BJ (cell line): ENCODE measurements around the gene EGFR. TPM values are rescaled to one million over a fixed set of nuclear protein-coding genes. Genes with fewer than 3 reads are reported as not detected.

Experiments used
- CTCF ChIA-PET: fragments of 350-600 bp; formaldehyde crosslinking; extraction: SDS; loops from one replicate; lab custom pipeline; 2021; ENCODE audit warnings: antibody characterized with exemption, inconsistent platforms; lab: Yijun Ruan, JAX
- POLR2A ChIA-PET: fragments of 300-600 bp; sonication (Branson Sonifier 250); formaldehyde crosslinking; extraction: SDS; loops from one replicate; lab custom pipeline; 2021; ENCODE audit warnings: antibody characterized with exemption; lab: Charles Lee
- DNase-seq: peaks from one replicate; pipeline ENCODE4 v3.0.0-alpha.2; 2011; ENCODE audit warnings: low read depth
- H3K27me3 ChIP-seq: 2 replicates; pipeline ENCODE4 v1.6.0; 2011; ENCODE audit warnings: low read length; ENCODE audit not compliant: control insufficient read depth, insufficient read depth
- H3K36me3 ChIP-seq: 2 replicates; pipeline ENCODE4 v1.5.1; 2011; ENCODE audit warnings: low read length; ENCODE audit not compliant: control insufficient read depth, insufficient read depth
- H3K4me3 ChIP-seq: 2 replicates; pipeline ENCODE4 v1.5.1; 2011; ENCODE audit warnings: low read depth, mild to moderate bottlenecking, control low read depth, low read length
- polyA plus RNA-seq: library from polyadenylated mRNA; depleted of rRNA; stranded (reverse); fragments of >200 nt; gene quantifications from 2 replicates; pipeline ENCODE4 v1.2.3, GENCODE V29; 2011
- TF ChIP-seq, protein P1 (sequence below): IDR thresholded peaks from 2 replicates; pipeline ENCODE4 v1.5.1; 2011; ENCODE audit warnings: low read depth, mild to moderate bottlenecking, control low read depth, inconsistent platforms, low read length, moderate library complexity; ENCODE audit not compliant: insufficient read depth

EGFR gene
- polyA plus RNA-seq, 1 experiment, result 34.0 TPM

DNA sequence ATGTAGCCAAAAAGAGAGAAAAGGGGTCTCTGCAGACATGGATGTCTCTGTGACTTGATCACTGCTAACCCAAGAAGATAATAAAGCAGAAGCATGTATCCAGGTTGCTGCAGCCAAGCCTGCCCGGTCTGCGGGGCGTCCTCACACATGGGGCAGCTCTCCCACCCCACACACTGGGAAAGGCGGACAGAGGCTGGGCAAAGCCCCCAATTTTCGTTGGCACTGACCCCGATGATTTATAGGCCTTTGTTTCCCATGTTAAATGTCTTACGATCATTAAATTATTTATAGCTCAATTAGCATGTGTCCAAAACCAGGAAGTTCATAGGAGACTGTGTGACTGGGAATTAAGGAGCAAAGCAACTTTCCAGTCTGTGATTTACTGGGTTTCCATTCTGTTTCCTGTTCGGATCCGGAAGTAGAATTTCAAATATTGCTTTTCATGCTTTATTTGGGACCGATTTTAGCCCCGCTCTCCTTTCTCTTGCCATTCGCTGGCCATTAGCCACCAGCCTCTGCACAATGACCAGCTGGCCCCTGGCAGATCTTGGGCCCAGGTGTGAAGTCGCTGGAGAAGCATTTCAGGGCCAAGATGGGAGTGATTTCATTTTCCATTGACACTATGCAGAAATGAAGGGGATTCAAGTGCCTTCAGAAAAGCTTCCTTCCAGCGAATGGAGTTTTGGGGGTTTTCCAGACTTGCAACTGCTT is 91.6 kb downstream of the EGFR start:
- POLR2A ChIA-PET, result interaction anchor here (0.6 kb wide), 1 partner anchor 211 kb away, joined by 6 read pairs; no protein-coding TSS in a partner anchor
- CTCF ChIA-PET, result interaction anchor here (1.3 to 1.9 kb wide), 2 partner anchors 17 to 144 kb away, joined by 4 to 5 read pairs; no protein-coding TSS in a partner anchor
- TF ChIP-seq, protein P1, sequence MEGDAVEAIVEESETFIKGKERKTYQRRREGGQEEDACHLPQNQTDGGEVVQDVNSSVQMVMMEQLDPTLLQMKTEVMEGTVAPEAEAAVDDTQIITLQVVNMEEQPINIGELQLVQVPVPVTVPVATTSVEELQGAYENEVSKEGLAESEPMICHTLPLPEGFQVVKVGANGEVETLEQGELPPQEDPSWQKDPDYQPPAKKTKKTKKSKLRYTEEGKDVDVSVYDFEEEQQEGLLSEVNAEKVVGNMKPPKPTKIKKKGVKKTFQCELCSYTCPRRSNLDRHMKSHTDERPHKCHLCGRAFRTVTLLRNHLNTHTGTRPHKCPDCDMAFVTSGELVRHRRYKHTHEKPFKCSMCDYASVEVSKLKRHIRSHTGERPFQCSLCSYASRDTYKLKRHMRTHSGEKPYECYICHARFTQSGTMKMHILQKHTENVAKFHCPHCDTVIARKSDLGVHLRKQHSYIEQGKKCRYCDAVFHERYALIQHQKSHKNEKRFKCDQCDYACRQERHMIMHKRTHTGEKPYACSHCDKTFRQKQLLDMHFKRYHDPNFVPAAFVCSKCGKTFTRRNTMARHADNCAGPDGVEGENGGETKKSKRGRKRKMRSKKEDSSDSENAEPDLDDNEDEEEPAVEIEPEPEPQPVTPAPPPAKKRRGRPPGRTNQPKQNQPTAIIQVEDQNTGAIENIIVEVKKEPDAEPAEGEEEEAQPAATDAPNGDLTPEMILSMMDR, result no peak
- no peaks in the 10 kb centered on the region for H3K27me3 ChIP-seq
- no peak for DNase-seq
- H3K36me3 ChIP-seq, result no peaks in the 10 kb centered on the region
- no peak overlapping the region for H3K4me3 ChIP-seq

DNA sequence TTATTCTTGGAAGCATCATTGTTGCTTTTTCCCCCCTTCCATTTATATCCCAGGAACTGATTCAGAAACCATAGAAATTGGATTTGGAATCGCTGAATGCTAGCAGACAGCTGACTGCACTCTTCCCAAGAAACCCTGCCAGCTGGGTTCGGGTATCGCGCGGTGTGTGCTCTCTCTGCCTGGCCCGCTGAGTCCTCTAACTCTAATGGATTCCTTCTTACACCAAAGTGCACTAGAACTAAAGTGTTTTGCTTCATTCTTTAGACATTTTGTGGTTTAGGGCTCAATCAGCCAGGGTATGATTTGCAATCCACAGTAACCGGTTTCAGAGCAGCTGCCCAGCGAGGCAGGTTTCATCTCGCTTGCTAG is 92.2 kb downstream of the EGFR start:
- peak; percentile 64 for DNase-seq
- TF ChIP-seq, protein P1, result no peak
- POLR2A ChIA-PET, result interaction anchor here (0.6 kb wide), 1 partner anchor 211 kb away, joined by 6 read pairs; no protein-coding TSS in a partner anchor
- CTCF ChIA-PET, result interaction anchor here (1.3 to 1.9 kb wide), 3 partner anchors 16 to 144 kb away, joined by 4 to 5 read pairs (median 4); no protein-coding TSS in a partner anchor
- Histone ChIP-seq H3K36me3 (no peaks in the 10 kb centered on the region), H3K27me3 (no peaks in the 10 kb centered on the region), H3K4me3 (no peak overlapping the region)

DNA sequence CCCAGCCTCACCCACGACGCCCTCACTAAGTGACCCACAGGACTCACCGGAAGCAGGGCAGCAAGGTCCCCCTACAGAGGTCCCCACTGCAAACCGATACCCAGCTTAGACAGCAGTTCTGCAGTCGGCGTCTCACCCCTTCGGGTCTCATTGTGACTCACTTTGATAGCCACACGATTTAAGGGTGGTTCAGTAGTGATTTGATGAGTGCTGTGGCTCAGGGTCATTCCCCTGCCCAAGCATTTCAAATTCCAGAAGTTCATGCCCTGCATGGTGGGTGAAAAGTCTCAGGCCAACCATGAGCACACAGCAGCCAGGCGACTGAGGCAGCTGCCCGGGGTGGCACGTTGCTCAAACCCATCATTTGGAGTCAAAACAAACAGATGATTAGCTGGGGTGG is 93.2 kb downstream of the EGFR start:
- TF ChIP-seq, protein P1, result no peak
- H3K4me3 ChIP-seq, result no peak overlapping the region
- DNase-seq, result no peak
- ChIA-PET CTCF (interaction anchor here (1.3 kb wide), 1 partner anchor 18 kb away, joined by 4 read pairs; no protein-coding TSS in a partner anchor), POLR2A (no interaction called here)
- H3K27me3 ChIP-seq, result no peaks in the 10 kb centered on the region
- H3K36me3 ChIP-seq, result no peaks in the 10 kb centered on the region

DNA sequence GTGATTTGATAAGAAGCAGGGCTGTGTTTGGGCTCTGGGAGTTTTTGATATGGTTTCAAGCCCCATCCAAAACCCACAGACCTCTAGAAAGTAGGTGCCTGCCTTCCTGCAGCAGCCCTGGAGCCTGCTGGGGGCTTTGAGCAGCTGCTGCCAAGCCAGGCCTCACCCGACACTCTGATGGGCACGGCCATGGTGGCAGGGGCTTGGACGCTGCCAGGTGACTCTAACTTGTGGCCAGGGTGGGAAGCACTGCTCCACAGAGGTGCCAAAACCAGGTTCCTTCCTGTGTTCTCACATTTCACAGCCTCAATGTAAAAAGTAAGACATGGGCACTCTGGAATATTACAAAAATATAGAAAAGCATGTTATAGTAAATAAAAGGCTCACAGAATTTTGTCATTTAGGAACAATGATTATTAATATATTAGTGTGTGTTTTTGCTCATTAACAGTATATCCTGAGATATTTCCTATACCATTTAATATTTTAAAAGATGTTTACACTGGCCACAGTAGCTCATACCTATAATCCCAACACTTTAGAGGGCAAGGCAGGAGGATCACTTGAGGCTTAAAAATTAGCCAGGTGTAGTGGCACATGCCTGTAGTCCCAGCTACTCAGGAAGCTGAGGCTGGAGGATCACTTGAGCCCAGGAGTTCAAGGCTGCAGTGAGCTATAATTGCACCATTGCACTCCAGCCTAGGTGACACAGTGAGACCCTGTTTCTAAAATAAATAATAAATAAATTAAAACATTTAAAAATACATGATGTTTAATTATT is 95.1 kb downstream of the EGFR start:
- ChIA-PET POLR2A (no interaction called here), CTCF (interaction anchor here (1.9 to 3.1 kb wide), 2 partner anchors 11 to 141 kb away, joined by 4 to 8 read pairs; no protein-coding TSS in a partner anchor)
- TF ChIP-seq, protein P1, result no peak

DNA sequence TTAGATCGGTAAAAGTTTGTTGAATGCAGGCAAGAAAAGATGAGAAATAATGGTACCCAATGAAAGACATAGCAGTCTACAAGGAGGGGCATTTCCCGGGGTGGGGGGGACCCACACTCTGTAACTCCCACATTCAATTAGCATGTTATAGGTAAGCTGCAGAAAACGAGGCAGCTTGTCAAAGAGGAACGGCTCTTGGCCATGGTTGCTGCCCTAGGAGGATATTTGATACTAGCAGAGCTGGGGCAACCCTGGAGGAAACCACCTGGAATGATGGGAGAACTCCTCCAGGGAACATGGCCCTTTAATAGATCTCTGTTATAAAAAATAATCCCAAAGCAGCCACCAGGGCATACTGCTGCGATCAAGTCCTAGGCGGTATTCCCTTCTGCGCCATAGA is 98.5 kb downstream of the EGFR start:
- H3K36me3 ChIP-seq, result no peaks in the 10 kb centered on the region
- DNase-seq, result no peak
- no peaks in the 10 kb centered on the region for H3K27me3 ChIP-seq
- no peak overlapping the region for H3K4me3 ChIP-seq
- ChIA-PET POLR2A (no interaction called here), CTCF (interaction anchor here (1.5 kb wide), 1 partner anchor 60 kb away, joined by 3 read pairs; no protein-coding TSS in a partner anchor)
- TF ChIP-seq, protein P1, result no peak

More for the DNA sequence above, 95.1 kb downstream of the EGFR start:
- H3K27me3 ChIP-seq, result no peaks in the 10 kb centered on the region
- no peaks in the 10 kb centered on the region for H3K36me3 ChIP-seq
- H3K4me3 ChIP-seq, result no peak overlapping the region
- no peak for DNase-seq
